ENCODE measurements around the gene ARPC5L. TPM values are rescaled to one million over a fixed set of nuclear protein-coding genes. Genes with fewer than 3 reads are reported as not detected.

The ARPC5L gene
- total RNA-seq, 4 donors from 2014 or later: 19.8 to 29.6 (median 20.4) TPM

- H3K27ac ChIP-seq: peak overlapping the region; percentile 35 to 80 (median 80)
- WGBS, 2 donors: 0 to 1% methylated on average over 24 to 34 of the region's 41 CpGs
- TF ChIP-seq CTCF (IDR thresholded peaks at IDR 0.05) (no peak), POLR2A (IDR thresholded peaks at IDR 0.05) (no peak)
- H3K4me3 ChIP-seq (replicated peaks in 1 of 3): peak overlapping the region; percentile 68 to 87 (median 82)
- peaks cover 24 to 46% of the 10 kb centered on the region in 2 donors for H3K4me1 ChIP-seq
- no peaks in the 10 kb centered on the region for H3K9me3 ChIP-seq
- DNase-seq: peak in 1 of 2 donors; percentile 27
- no peaks in the 10 kb centered on the region for H3K27me3 ChIP-seq
- no peaks in the 10 kb centered on the region for H3K36me3 ChIP-seq
- intact Hi-C loops (cut with DNase I): no loop called here
Measured at GRCh38 chr9:124869466-124869985, 7.6 kb downstream of the ARPC5L start.

- H3K4me3 ChIP-seq (replicated peaks in 1 of 3): peak overlapping the region; percentile 68 to 87 (median 82)
- no peaks in the 10 kb centered on the region for H3K9me3 ChIP-seq
- intact Hi-C loops (cut with DNase I): loop anchor here (10.0 kb wide), 1 partner anchor 275 kb away; the partner anchor contains the start of gene SCAI
- peaks cover 3% of the 10 kb centered on the region in 2 donors for H3K36me3 ChIP-seq
- peaks cover 24 to 46% of the 10 kb centered on the region in 2 donors for H3K4me1 ChIP-seq
- H3K27me3 ChIP-seq: no peaks in the 10 kb centered on the region
- 12 to 16% methylated on average over 12 of the region's 12 CpGs for WGBS, 2 donors
- peak overlapping the region in 2 of 3 donors; percentile 80 for H3K27ac ChIP-seq
- DNase-seq: peak; percentile 44 to 59
- no peak for TF ChIP-seq CTCF (IDR thresholded peaks at IDR 0.05)
- no peak for TF ChIP-seq POLR2A (IDR thresholded peaks at IDR 0.05)
Measured at GRCh38 chr9:124869986-124870560, 8.1 kb downstream of the ARPC5L start.

- TF ChIP-seq POLR2A (IDR thresholded peaks at IDR 0.05) (no peak), CTCF (IDR thresholded peaks at IDR 0.05) (no peak)
- Histone ChIP-seq H3K4me1 (peaks cover 24 to 46% of the 10 kb centered on the region in 2 donors), H3K36me3 (peaks cover 10% of the 10 kb centered on the region in 2 donors), H3K27ac (peak overlapping the region in 2 of 3 donors; percentile 80), H3K4me3 (replicated peaks in 1 of 3) (peak overlapping the region in 1 of 3 donors; percentile 82), H3K9me3 (no peaks in the 10 kb centered on the region), H3K27me3 (no peaks in the 10 kb centered on the region)
- intact Hi-C loops (cut with DNase I): loop anchor here (10.0 kb wide), 1 partner anchor 274 kb away; the partner anchor contains the start of gene SCAI
- no peak for DNase-seq
- WGBS, 2 donors: 69 to 78% methylated on average over 6 of the region's 6 CpGs
Measured at GRCh38 chr9:124870723-124871122, 8.8 kb downstream of the ARPC5L start.

- no peak overlapping the region for H3K4me3 ChIP-seq (replicated peaks in 1 of 3)
- DNase-seq: no peak
- WGBS, 2 donors: 81 to 85% methylated on average over 10 to 11 of the region's 11 CpGs
- TF ChIP-seq CTCF (IDR thresholded peaks at IDR 0.05) (no peak), POLR2A (IDR thresholded peaks at IDR 0.05) (no peak)
- peak overlapping the region in 1 of 3 donors; percentile 37 for H3K27ac ChIP-seq
- no peaks in the 10 kb centered on the region for H3K9me3 ChIP-seq
- peaks cover 13 to 14% of the 10 kb centered on the region in 2 donors for H3K36me3 ChIP-seq
- H3K27me3 ChIP-seq: no peaks in the 10 kb centered on the region
- intact Hi-C loops (cut with DNase I): loop anchor here (10.0 kb wide), 1 partner anchor 274 kb away; the partner anchor contains the start of gene SCAI
- peaks cover 24 to 46% of the 10 kb centered on the region in 2 donors for H3K4me1 ChIP-seq
Measured at GRCh38 chr9:124871156-124871561, 9.2 kb downstream of the ARPC5L start.

GRCh38 chr9:124873664-124874063, 11.7 kb downstream of the ARPC5L start:
- H3K36me3 ChIP-seq: peaks cover 30 to 32% of the 10 kb centered on the region in 2 donors
- H3K27ac ChIP-seq: peak overlapping the region in 1 of 3 donors; percentile 37
- 88 to 91% methylated on average over 8 to 14 of the region's 14 CpGs for WGBS, 2 donors
- peaks cover 24 to 35% of the 10 kb centered on the region in 2 donors for H3K4me1 ChIP-seq
- DNase-seq: no peak
- no peaks in the 10 kb centered on the region for H3K9me3 ChIP-seq
- no peak for TF ChIP-seq CTCF (IDR thresholded peaks at IDR 0.05)
- TF ChIP-seq POLR2A (IDR thresholded peaks at IDR 0.05): no peak
- H3K4me3 ChIP-seq (replicated peaks in 1 of 3): no peak overlapping the region
- intact Hi-C loops (cut with DNase I): loop anchor here (10.0 kb wide), 1 partner anchor 271 kb away; the partner anchor contains the start of gene SCAI
- H3K27me3 ChIP-seq: no peaks in the 10 kb centered on the region

All from thyroid gland (tissue), 4 donors.